Fibroblast of upper back skin (primary cell): Measurements from ENCODE around the gene CCDC144A.
"Not testable (repeated sequence)": the region's sequence is repeated elsewhere in the genome, so short reads cannot be mapped to it uniquely, and the experiment has no call there.

Experiments used
- DNase-seq: peaks from one replicate; pipeline ENCODE4 v3.0.0-alpha.2; 2013

The CCDC144A gene

DNA sequence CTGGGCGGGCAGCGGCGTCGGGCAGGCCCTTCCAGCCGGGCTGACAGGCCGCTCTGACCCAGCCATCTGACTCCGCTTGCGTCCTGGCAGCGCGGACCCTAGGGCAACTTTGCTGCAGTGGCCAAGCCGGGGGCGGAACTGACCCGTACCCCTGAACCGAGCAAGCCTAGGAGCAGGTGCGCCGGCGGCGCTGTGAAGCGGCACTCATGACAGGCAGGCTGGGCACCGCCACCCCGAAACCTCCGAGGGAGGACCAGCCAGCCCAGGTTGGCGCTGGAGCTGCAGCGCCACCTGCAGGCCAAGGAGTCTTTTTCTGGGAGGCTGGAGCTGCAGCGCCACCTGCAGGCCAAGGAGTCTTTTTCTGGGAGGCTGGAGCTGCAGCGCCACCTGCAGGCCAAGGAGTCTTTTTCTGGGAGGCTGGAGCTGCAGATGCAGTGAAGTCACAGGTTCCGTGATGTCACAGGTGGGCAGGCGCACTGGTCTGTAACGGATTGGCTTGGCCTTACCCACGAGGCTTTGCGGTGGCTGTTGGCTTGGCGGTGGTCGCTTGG lies at the start of gene CCDC144A:
Gene CCDC144A, plus strand, starts transcription at position 511 of the 551 bp plus-strand sequence. CDS start 160 bp downstream, outside the sequence.
- DNase-seq, result not testable (repeated sequence)

GRCh38 chr17:16649585-16649984 lies 40.5 kb upstream of the CCDC144A start:
- DNase-seq, result no peak

GRCh38 chr17:16652252-16652651 lies 37.8 kb upstream of the CCDC144A start:
- no peak for DNase-seq

- no peak for DNase-seq
Observed at GRCh38 chr17:16652847-16653366, 37.1 kb upstream of the CCDC144A start.

DNA sequence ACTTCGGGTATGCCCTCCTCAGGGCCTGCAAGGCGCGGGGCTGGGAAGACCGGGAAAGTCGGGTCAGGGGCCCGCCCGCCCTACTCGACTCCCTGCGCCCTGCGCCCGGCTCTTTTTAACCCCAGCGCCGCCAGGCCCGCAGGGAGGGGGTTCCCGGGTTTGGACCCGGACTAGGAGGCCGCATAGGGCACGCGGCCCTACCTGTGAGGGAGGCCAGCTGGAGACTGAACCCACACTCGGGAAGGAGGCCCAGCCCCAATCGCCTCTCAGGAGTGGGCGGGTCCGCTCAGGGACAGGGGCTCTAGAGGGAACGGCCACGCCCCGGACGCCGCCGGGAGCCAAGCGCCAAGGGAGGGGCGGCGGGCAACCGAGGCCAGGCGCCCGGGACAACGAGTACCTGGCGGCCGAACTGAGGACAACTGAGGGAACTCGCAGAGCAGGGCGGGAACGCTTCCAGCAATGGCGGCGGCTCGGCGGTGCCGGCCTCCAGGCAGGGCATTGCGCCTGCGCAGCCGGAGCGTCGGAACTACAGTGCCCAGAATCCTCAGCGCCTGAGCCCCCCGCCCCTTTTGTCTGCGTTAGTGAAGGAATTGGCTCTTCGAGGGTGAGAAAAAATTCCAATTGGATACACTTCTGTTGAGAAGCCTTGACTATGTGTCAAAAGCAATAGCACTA lies 36.5 kb upstream of the CCDC144A start, which contains the start of gene ZNF624:
Gene ZNF624, minus strand, starts transcription at position 484 of the 675 bp plus-strand sequence.
- DNase-seq, result peak; percentile 91

- DNase-seq, result peak; percentile 21
Observed at GRCh38 chr17:16661217-16661616, 28.8 kb upstream of the CCDC144A start.

DNA sequence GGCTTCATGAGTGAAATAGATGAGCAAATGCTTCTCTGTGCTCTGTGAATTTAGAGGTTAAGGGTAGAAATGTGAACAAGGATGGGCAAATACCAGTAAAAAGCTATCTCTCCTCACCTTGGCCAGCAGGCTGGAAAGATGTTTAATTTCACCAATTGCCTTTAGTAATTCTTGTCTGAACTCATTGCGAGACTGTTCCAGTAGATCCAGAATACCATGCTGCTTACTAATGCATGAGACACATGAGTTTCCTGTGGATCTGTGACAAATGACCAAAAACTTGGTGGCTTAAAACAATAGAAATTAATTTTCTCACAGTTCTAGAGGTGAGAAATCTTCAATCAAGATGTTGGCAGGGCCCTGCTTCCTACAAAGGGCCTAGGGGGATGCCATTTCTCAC lies 27.1 kb upstream of the CCDC144A start:
- DNase-seq, result no peak

GRCh38 chr17:16666553-16666906 lies 23.5 kb upstream of the CCDC144A start:
- not testable (repeated sequence) for DNase-seq

DNA sequence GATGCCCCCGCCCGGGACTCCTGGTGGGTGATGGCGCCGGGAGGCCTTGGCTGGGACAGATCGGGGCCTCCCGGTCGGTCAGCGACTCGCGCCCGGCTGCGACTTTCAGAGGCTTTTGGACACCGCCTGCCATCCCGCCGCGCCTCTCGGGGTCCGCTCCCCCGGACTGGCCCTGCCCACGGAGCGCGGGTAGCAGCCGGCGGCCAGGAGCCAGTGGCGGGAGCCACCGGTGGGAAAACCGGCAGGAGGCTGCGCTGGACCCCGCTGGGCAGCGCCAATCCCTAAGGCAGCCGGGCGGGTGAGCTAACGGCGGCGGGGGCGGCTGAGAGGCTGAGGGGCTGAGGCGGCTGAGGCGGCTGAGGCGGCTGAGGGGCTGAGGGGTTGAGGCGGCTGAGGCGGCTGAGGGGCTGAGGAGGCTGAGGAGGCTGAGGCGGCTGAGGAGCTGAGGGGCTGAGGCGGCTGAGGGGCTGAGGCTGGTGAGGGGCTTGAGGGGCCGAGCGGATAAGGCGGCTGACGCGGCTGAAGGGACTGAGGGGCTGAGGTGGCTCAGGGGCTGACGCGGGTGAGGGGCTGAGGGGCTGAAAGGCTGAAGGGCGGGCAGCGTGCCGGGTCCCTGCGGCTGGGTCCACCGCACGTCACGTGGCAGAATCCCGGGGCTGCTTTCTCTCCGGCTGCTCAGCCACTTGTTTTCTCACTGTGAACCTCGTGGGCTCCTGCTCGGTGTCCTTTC lies 23.0 kb upstream of the CCDC144A start:
- not testable (repeated sequence) for DNase-seq

GRCh38 chr17:16676676-16677268 lies 13.3 kb upstream of the CCDC144A start:
- DNase-seq, result peak; percentile 22

DNA sequence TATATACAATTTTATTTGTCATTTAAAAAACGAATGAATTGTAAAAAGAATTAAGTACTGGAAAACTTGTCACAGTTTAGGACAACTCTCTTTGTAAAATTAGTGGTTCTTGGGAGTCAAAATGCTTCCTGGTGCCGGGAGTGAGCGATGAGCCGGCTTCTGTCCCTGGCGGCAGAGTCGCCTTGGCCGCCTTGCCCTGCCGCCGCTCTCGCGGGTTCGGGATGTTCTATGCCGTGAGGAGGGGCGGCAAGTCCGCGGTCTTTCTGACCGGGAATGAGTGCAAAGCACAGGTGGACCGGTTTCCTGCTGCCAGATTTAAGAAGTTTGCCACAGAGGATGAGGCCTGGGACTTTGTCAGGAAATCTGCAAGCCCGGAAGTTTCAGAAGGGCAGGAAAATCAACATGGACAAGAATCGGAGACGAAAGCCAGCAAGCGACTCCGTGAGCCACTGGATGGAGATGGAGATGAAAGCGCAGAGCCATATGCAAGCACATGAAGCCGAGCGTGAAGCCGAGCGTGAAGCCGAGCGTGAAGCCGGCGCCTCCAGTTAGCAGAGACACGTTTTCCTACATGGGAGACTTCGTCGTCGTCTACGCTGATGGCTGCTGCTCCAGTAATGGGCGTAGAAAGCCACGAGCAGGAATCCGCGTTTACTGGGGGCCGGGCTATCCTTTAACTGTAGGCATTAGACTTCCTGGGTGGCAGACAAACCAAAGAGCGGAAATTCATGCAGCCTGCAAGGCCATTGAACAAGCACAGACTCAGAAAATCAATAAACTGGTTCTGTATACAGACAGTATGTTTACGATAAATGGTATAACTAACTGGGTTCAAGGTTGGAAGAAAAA lies 6.5 kb upstream of the CCDC144A start:
- DNase-seq, result not testable (repeated sequence)

DNA sequence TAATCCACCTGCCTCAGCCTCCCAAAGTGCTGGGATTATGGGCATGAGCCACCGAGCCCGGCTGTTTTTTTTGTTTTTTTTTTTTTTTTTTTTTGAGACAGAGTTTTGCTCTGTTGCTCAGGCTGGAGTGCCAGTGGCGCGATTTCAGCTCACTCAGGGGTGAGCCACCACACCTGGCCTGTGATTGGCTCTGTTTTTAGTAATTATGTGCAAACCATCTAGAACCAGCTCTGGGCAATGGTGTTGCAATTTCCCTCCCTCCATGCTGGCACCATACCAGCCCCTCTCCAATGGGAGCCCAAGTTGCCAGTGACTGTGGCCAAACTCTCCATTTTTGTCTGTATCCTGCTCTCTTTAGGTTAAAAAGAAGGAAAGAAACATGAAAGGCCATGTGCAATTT lies 4.0 kb upstream of the CCDC144A start:
- DNase-seq, result not testable (repeated sequence)

DNA sequence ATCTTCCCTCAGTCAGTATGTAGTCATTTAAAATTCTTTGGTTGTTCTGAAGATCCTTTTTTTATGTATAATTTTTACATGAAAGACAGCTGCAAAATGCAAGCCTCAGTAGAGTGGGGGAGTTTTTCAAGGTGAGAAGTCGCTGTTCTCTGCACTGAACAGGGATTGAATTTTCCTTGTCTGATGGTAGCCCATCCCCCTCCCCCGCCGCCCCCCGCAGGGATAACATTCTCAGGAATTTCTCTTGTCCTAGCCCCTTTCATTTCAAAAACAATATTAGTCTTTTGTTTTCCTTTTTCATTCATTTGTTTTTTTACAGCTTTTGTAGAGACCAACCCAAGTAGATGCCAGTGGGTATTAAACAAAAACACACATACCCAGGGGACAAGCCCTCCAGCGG lies 2.9 kb upstream of the CCDC144A start:
- not testable (repeated sequence) for DNase-seq

DNA sequence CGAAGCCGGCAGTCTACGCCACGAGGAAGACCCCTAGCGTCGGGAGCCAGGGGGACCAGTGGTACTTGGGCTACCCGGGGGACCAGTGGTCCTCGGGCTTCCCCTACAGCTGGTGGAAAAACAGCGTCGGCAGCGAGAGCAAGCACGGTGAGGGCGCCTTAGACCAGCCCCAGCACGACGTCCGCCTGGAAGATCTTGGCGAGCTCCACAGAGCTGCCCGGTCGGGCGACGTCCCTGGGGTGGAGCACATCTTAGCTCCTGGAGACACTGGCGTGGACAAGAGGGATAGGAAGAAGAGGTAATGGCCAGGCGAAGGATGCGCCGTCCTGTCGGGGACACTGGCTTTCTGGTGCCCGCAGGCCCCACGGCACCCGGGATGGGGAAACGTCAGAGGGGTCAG lies 406 bp downstream of the CCDC144A start:
- not testable (repeated sequence) for DNase-seq

- not testable (repeated sequence) for DNase-seq
Observed at GRCh38 chr17:16697603-16698002, 7.6 kb downstream of the CCDC144A start.

- peak; percentile 16 for DNase-seq
Observed at GRCh38 chr17:16745492-16746203, 55.6 kb downstream of the CCDC144A start.

DNA sequence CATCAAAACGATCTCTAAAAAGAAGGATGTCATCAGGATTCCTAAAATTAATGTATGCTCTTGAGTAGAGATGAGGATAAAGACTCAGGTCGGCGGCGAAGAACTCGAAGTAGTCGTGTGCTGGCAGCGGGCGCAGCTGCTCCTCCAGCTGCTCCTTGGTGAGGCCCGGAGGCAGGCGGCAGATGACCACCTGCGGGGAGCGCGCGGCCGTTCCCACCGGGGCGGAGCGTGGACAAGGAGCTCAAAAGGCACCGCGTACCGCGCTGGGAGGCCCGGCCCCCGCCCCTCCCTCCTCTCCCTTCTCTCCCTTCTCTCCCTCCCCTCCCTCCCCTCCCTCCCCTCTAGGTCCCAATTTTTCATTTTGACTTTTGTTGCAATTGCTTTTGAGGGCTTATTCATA lies 56.5 kb downstream of the CCDC144A start:
- DNase-seq, result not testable (repeated sequence)

GRCh38 chr17:16750515-16750914 lies 60.5 kb downstream of the CCDC144A start:
- not testable (repeated sequence) for DNase-seq

- peak; percentile 10 for DNase-seq
Observed at GRCh38 chr17:16751224-16751923, 61.3 kb downstream of the CCDC144A start.

- DNase-seq, result not testable (repeated sequence)
Observed at GRCh38 chr17:16751924-16752287, 61.9 kb downstream of the CCDC144A start.

DNA sequence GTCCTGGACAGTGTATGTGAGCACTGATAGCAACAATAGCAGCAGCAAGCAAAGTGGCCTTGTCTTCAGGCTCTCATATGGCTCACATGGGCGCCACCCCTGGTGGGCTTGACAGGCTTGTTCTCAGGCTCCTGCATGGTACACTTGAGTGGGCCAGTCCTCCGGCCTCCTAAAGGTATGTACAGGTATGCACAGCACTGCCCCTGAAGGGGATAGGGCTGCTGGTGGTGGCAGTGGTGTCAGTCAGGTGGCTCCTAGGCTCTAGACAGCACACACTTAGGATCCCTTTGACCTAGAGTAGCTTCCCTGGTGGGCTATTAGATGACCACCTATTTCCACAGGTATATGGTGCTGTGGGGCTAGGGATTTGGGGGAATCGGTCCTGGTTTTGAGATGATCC lies 67.5 kb downstream of the CCDC144A start:
- not testable (repeated sequence) for DNase-seq
